ENCODE measurements around the gene SIPA1L3.

- TF ChIP-seq CTCF (IDR thresholded peaks at IDR 0.05 in 2 of 3, conservative IDR thresholded peaks at IDR 0.05 in 1 of 3; ENCODE audit: control insufficient read depth in 2 of 3, extremely low read depth in 1 of 3, insufficient read depth in 1 of 3, low read depth in 3 of 3, low read length in 3 of 3) (no peak), ZBTB4 (CRISPR knock-in tag; IDR thresholded peaks at IDR 0.05) (no peak), EGR1 (IDR thresholded peaks at IDR 0.05; ENCODE audit: borderline replicate concordance in 1 of 2, low read depth in 2 of 2, low read length in 2 of 2) (no peak), REST (IDR thresholded peaks at IDR 0.05; ENCODE audit: low read depth, low read length) (no peak)
Observed at GRCh38 chr19:38221421-38221820, 314.4 kb downstream of the SIPA1L3 start.

Measured in GM12878 (cell line).